GM12875 (cell line): ENCODE data around the gene MNX1.

Experiments
- H3K4me3 ChIP-seq: one replicate; pipeline ENCODE4 v1.5.1; 2011; ENCODE audit warnings: low read depth, low read length, control low read depth
- TF ChIP-seq, protein P1 (sequence below): IDR thresholded peaks from 2 replicates; pipeline ENCODE4 v1.5.1; 2011; ENCODE audit warnings: low read depth, mild to moderate bottlenecking, control low read depth, inconsistent platforms, low read length, moderate library complexity, borderline replicate concordance; ENCODE audit not compliant: insufficient read depth

The MNX1 gene

DNA sequence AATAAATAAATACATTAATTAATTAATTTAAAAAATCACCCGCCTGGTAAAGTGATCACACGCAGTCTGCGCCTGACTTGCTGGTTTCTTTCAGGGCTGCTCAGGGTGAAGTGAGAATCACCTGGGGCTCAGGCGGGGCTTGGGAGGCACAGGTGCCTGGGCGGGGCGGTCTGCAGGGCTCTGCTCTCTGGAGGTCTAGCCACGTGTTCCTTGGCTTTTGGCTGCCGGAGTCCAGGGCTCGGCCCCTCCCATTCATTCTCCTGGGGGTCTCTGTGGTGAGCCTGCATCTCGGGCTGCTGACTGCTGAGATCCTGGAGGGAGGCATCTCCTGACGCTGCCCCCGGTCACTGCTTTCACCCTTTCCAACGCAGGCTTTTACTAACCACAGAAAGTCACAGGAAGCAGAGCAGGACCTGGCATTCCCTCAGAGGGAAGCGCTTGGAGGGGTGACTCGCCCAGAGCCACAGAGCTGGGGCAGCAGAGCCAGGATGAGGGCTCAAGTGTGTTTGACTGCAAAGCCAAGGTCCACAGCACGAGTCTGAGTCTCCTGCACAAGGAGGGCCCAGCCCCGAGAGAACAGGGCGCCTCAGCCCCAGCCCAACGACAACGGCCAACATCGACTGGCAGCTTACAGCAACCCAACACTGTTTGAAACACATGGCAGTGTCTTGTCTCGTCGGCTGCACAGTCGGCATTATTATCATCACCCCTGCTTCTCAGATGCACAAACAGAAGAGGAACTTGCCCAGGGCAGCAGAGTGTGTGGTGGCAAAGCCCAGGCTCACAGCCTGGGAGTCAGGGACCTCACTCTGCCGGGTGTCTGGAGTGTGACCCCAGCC is 22.4 kb upstream of the MNX1 start:
- TF ChIP-seq, protein P1, sequence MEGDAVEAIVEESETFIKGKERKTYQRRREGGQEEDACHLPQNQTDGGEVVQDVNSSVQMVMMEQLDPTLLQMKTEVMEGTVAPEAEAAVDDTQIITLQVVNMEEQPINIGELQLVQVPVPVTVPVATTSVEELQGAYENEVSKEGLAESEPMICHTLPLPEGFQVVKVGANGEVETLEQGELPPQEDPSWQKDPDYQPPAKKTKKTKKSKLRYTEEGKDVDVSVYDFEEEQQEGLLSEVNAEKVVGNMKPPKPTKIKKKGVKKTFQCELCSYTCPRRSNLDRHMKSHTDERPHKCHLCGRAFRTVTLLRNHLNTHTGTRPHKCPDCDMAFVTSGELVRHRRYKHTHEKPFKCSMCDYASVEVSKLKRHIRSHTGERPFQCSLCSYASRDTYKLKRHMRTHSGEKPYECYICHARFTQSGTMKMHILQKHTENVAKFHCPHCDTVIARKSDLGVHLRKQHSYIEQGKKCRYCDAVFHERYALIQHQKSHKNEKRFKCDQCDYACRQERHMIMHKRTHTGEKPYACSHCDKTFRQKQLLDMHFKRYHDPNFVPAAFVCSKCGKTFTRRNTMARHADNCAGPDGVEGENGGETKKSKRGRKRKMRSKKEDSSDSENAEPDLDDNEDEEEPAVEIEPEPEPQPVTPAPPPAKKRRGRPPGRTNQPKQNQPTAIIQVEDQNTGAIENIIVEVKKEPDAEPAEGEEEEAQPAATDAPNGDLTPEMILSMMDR, result no peak
- no peak overlapping the region for H3K4me3 ChIP-seq

DNA sequence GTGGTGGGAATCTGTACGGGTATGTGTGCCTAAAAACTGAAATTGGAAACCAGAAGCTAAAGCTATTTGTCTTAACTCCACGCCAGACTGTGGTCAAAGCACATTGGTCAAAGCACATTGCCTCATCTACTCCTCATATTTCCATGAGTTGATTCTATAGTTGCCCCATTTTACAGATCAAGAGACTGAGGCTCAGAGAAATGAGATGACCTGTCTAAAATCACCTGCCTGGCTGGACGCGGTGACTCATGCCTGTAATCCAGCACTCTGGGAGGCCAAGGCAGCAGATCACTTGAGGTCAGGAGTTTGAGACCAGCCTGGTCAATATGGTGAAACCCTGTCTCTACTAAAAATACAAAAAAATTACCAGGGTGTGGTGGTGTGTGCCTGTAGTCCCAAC is 21.7 kb upstream of the MNX1 start:
- no peak overlapping the region for H3K4me3 ChIP-seq
- TF ChIP-seq, protein P1, result no peak

DNA sequence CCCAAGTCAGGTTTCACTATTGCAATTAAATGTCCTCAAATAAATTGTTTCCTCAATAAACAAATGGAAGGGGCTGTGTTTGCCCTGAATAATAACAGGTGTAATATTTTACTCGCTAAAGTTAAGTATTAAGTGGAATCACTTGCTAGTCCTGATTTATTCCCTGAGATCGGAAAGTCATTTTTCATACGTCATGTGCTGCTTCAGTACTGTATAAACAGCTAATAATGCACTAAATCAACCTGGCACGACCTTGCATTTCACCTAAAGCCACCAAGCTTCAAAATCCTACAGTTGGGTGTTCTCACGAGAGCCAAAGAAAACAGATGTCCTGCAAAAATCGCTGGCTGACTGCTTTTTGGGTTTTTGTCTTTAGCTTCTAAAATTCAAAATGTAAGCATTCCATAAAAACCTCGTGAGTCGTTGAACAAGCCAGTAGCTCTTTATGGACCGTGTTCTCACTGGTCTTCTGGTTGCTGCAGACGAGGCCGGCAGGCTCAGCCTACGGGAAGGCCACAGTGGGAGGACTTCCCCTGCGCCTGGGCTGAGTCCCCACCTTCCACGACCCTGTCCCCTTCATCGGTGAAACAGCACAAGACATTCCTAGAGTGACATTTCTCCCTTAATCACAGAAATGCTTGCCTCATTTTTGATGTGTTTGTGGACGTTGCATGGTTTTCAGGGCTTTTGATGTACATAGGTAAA is 17.9 kb upstream of the MNX1 start:
- TF ChIP-seq, protein P1, result no peak
- H3K4me3 ChIP-seq, result no peak overlapping the region

DNA sequence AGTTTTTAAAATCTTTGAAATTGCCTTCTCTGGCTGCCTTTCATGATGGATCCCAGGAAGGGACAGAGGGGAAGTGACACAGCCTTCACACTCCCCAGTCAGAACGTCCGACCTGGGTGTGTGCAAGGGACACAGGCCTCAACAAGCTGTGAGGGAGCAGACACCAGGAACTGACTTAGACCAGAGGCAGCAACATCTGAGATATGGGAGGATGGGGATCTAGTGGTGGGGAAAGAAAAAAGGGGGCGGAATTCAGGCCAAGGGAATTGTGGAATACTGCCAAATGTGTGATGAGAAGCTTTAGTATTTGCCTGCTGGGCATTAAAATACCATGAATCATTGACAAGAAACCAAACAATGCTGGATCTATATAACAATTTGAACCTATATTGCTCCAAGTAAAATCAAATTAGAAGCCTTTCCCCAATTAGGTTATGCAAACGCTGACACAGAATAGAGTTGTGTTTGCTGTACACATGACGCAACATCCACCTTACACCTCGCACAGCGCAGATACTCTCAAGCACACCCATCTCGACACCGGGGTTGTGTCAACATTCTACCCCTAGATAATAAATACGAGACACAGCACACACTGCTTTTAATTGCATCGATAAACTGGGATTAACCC is 17.2 kb upstream of the MNX1 start:
- TF ChIP-seq, protein P1, result no peak
- H3K4me3 ChIP-seq, result no peak overlapping the region

DNA sequence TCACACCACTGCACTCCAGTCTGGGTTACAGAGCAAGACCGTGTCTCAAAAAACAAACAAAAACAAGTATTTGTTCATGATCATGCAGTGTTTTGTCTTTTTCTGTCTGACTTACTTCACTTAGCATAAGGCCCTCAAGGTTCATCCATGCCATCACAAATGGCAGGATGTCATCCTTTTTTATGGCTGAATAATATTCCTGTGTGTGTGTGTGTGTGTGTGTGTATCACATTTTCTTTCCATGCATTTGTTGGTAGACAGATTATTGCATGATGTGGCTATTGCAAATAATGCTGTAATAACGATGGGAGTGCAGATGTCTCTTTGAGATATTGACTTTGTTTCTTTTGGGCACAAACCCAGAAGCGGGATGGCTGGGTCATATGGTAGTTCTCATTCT is 14.3 kb upstream of the MNX1 start:
- H3K4me3 ChIP-seq, result no peak overlapping the region
- TF ChIP-seq, protein P1, result no peak

DNA sequence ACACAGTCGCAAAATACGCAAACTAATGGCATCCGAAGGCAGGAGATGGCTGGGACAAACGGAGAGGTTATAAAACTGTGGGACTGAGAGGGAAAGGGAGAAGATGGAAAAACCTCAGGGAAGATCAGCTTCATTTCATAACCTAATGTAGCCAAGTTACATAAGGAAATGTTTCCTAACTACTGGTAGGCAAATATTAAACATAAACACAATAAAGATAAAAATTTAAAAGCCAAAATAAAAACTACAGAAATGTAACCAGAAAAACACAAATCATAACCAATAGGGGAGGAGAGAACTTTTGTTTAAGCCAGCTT is 13.1 kb upstream of the MNX1 start:
- no peak overlapping the region for H3K4me3 ChIP-seq
- TF ChIP-seq, protein P1, result no peak
